GM23338 (cell line): ENCODE measurements around the gene ZZZ3.

Experiments used
- CREB1 ChIP-seq: fragments of 250-450 bp; sonication (Bioruptor Pico); IDR thresholded peaks from 2 replicates; pipeline ENCODE4 v1.5.0; 2020; ENCODE audit warnings: low read depth, mild to moderate bottlenecking, moderate library complexity
- CTCF ChIP-seq, 2 experiments: fragments of 200-600 bp in 1 of 2; sonication (generic) in 1 of 2; conservative IDR thresholded peaks; 2 replicates each; pipeline versions ENCODE4 v1.5.1 to v1.6.1; 2016 to 2017; ENCODE audit warnings: antibody characterized with exemption in 2 of 2, low read depth in 2 of 2, mild to moderate bottlenecking in 2 of 2, moderate library complexity in 1 of 2
- ETS1 ChIP-seq: IDR thresholded peaks from 2 replicates; pipeline ENCODE4 v1.6.1; 2016; ENCODE audit warnings: antibody characterized with exemption
- EZH2 ChIP-seq: fragments of 200-600 bp; sonication (generic); IDR thresholded peaks from one replicate; pipeline ENCODE4 v1.8.0; 2017; ENCODE audit warnings: antibody characterized with exemption, mild to moderate bottlenecking, low read depth; ENCODE audit not compliant: unreplicated experiment
- JUNB ChIP-seq: IDR thresholded peaks from one replicate; pipeline ENCODE4 v1.6.1; 2016; ENCODE audit warnings: antibody characterized with exemption; ENCODE audit not compliant: unreplicated experiment
- POLR2AphosphoS5 ChIP-seq: IDR thresholded peaks from 2 replicates; pipeline ENCODE4 v1.6.1; 2016; ENCODE audit warnings: antibody characterized with exemption, low read depth
- REST ChIP-seq: IDR thresholded peaks from one replicate; pipeline ENCODE4 v1.6.1; 2018; ENCODE audit warnings: antibody characterized with exemption; ENCODE audit not compliant: unreplicated experiment
- STAT1 ChIP-seq: IDR thresholded peaks from one replicate; pipeline ENCODE4 v1.6.1; 2016; ENCODE audit warnings: antibody characterized with exemption; ENCODE audit not compliant: unreplicated experiment
- ZNF114 ChIP-seq: fragments of 250-450 bp; sonication (Bioruptor Pico); IDR thresholded peaks from 2 replicates; pipeline ENCODE4 v1.5.0; 2020; ENCODE audit warnings: mild to moderate bottlenecking, moderate library complexity
- ZNF331 ChIP-seq: fragments of 250-450 bp; sonication (Bioruptor Pico); IDR thresholded peaks from 2 replicates; pipeline ENCODE4 v1.5.0; 2020; ENCODE audit warnings: low read depth, mild to moderate bottlenecking, moderate library complexity

- no peak for TF ChIP-seq CTCF (conservative IDR thresholded peaks at IDR 0.05; ENCODE audit: low read depth in 2 of 2)
- no peak for TF ChIP-seq REST
- no peak for TF ChIP-seq POLR2AphosphoS5
- TF ChIP-seq CREB1 = no peak
- no peak for TF ChIP-seq JUNB
- no peak for TF ChIP-seq STAT1
- no peak for TF ChIP-seq ZNF331 (CRISPR knock-in tag)
- no peak for TF ChIP-seq EZH2
- TF ChIP-seq ZNF114 (CRISPR knock-in tag) = no peak
- no peak for TF ChIP-seq ETS1
Observed at GRCh38 chr1:77661696-77662095, 20.8 kb downstream of the ZZZ3 start.
